Gastrocnemius medialis (tissue), 4 donors: Measurements from ENCODE around the gene IGF2BP2.

ENCODE experiments used
- POLR2A ChIP-seq, 2 donors: fragments of 450-650 bp; IDR thresholded peaks; one replicate each; pipeline ENCODE4 v1.6.1; 2017; ENCODE audit warnings: antibody characterized with exemption in 2 of 2, mild to moderate bottlenecking in 2 of 2, moderate library complexity in 2 of 2
- TF ChIP-seq, protein P1 (sequence below), 5 experiments: fragments of 450-650 bp in 3 of 5; fragments of 200-600 bp in 2 of 5; sonication (generic) in 2 of 5; IDR thresholded peaks in 4 of 5; conservative IDR thresholded peaks in 1 of 5; 1 replicate in 4 of 5; 2 replicates in 1 of 5; pipeline ENCODE4 v1.5.1; 2016 to 2019; ENCODE audit warnings: antibody characterized with exemption in 5 of 5, mild to moderate bottlenecking in 3 of 5, moderate library complexity in 3 of 5

GRCh38 chr3:185709251-185709955, 115.4 kb downstream of the IGF2BP2 start:
- TF ChIP-seq, protein P1, sequence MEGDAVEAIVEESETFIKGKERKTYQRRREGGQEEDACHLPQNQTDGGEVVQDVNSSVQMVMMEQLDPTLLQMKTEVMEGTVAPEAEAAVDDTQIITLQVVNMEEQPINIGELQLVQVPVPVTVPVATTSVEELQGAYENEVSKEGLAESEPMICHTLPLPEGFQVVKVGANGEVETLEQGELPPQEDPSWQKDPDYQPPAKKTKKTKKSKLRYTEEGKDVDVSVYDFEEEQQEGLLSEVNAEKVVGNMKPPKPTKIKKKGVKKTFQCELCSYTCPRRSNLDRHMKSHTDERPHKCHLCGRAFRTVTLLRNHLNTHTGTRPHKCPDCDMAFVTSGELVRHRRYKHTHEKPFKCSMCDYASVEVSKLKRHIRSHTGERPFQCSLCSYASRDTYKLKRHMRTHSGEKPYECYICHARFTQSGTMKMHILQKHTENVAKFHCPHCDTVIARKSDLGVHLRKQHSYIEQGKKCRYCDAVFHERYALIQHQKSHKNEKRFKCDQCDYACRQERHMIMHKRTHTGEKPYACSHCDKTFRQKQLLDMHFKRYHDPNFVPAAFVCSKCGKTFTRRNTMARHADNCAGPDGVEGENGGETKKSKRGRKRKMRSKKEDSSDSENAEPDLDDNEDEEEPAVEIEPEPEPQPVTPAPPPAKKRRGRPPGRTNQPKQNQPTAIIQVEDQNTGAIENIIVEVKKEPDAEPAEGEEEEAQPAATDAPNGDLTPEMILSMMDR (IDR thresholded peaks at IDR 0.05 in 4 of 5, conservative IDR thresholded peaks at IDR 0.05 in 1 of 5), result no peak
- no peak for TF ChIP-seq POLR2A (IDR thresholded peaks at IDR 0.05)
